ENCODE results near the gene PDZD2. TPM values are rescaled to one million over a fixed set of nuclear protein-coding genes. Genes with fewer than 3 reads are reported as not detected.
A peak's percentile ranks its signal among the peaks of the same experiment; 100 is the strongest.

PDZD2 gene
- total and polyA plus RNA-seq, 8 donors, result under 0.01 to 61.3 (median 5.8) TPM

- peak; percentile 33 to 47 for DNase-seq
- WGBS, 5 donors, result 48 to 72% (median 70%) methylated on average over 4 of the region's 4 CpGs
- H3K36me3 ChIP-seq, result no peaks in the 10 kb centered on the region
- no peaks in the 10 kb centered on the region for H3K9me3 ChIP-seq
- H3K27ac ChIP-seq, result no peak overlapping the region
- H3K4me1 ChIP-seq, result no peaks in the 10 kb centered on the region
- H3K4me3 ChIP-seq, result no peak overlapping the region
- intact Hi-C loops (cut with DNase I; ENCODE audit: low total_unique reads), result no loop called here
- no peaks in the 10 kb centered on the region for H3K27me3 ChIP-seq
- TF ChIP-seq CTCF (IDR thresholded peaks at IDR 0.05), result no peak
- no peak for TF ChIP-seq POLR2A (IDR thresholded peaks at IDR 0.05)
- TF ChIP-seq EP300 (IDR thresholded peaks at IDR 0.05), result no peak
- peak in 1 of 3 donors; percentile 32 for TF ChIP-seq POLR2AphosphoS5 (IDR thresholded peaks at IDR 0.05)
Measured at GRCh38 chr5:31707329-31707728, 68.4 kb downstream of the PDZD2 start.

- Histone ChIP-seq H3K9me3 (no peaks in the 10 kb centered on the region), H3K27ac (no peak overlapping the region), H3K27me3 (no peaks in the 10 kb centered on the region), H3K4me3 (no peak overlapping the region), H3K4me1 (no peaks in the 10 kb centered on the region), H3K36me3 (no peaks in the 10 kb centered on the region)
- intact Hi-C loops (cut with DNase I; ENCODE audit: low total_unique reads), result no loop called here
- TF ChIP-seq EP300 (IDR thresholded peaks at IDR 0.05) (no peak), POLR2A (IDR thresholded peaks at IDR 0.05) (no peak), CTCF (IDR thresholded peaks at IDR 0.05) (no peak), POLR2AphosphoS5 (IDR thresholded peaks at IDR 0.05) (no peak)
- no peak for DNase-seq
- WGBS, 5 donors, result 62 to 81% (median 69%) methylated on average over 5 of the region's 5 CpGs
Measured at GRCh38 chr5:31708089-31708488, 69.2 kb downstream of the PDZD2 start.

DNA sequence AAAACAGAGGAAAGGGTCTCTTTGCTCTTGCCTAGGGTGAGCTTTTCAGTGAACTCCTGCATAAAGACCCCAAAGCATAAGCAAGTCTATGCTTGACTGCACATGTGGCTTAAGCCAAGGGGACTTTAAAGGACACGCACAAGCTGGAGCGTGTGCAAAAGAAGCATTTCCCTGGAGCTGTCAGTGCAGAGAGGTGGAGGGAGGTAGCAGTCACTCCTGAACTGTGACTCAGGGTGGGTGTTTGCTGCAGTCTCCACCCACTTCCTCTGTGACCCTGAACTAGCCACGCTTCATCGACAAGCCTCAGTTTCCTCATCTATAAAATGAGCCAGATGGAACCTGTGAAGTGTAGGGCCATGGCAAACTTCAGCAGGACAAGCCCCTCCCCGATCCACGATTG lies 72.4 kb downstream of the PDZD2 start:
- Histone ChIP-seq H3K27me3 (no peaks in the 10 kb centered on the region), H3K36me3 (no peaks in the 10 kb centered on the region), H3K4me3 (no peak overlapping the region), H3K27ac (no peak overlapping the region), H3K4me1 (no peaks in the 10 kb centered on the region), H3K9me3 (no peaks in the 10 kb centered on the region)
- DNase-seq, result no peak
- intact Hi-C loops (cut with DNase I; ENCODE audit: low total_unique reads), result no loop called here
- no peak for TF ChIP-seq POLR2A (IDR thresholded peaks at IDR 0.05)
- no peak for TF ChIP-seq CTCF (IDR thresholded peaks at IDR 0.05)
- no peak for TF ChIP-seq POLR2AphosphoS5 (IDR thresholded peaks at IDR 0.05)
- no peak for TF ChIP-seq EP300 (IDR thresholded peaks at IDR 0.05)
- WGBS, 5 donors, result 42 to 62% (median 57%) methylated on average over 6 of the region's 6 CpGs

GRCh38 chr5:31711935-31712592 lies 73.1 kb downstream of the PDZD2 start:
- no peak for TF ChIP-seq POLR2AphosphoS5 (IDR thresholded peaks at IDR 0.05)
- no peak for TF ChIP-seq CTCF (IDR thresholded peaks at IDR 0.05)
- no peak for TF ChIP-seq POLR2A (IDR thresholded peaks at IDR 0.05)
- no peak for TF ChIP-seq EP300 (IDR thresholded peaks at IDR 0.05)
- Histone ChIP-seq H3K27me3 (no peaks in the 10 kb centered on the region), H3K4me3 (no peak overlapping the region), H3K27ac (no peak overlapping the region), H3K36me3 (no peaks in the 10 kb centered on the region), H3K9me3 (no peaks in the 10 kb centered on the region), H3K4me1 (no peaks in the 10 kb centered on the region)
- intact Hi-C loops (cut with DNase I; ENCODE audit: low total_unique reads), result no loop called here
- WGBS, 5 donors, result 82 to 86% (median 82%) methylated on average over 10 of the region's 10 CpGs
- DNase-seq, result no peak

All from stomach (tissue), 9 donors.